HG02642 (cell line): ENCODE data around the gene PMM2.
"Not testable (repeated sequence)": the region's sequence is repeated elsewhere in the genome, so short reads cannot be mapped to it uniquely, and the experiment has no call there.

Experiments used
- ATAC-seq: cut with Tn5 transposase; IDR thresholded peaks from one replicate; pipeline ENCODE4 v1.9.1; 2021; ENCODE audit warnings: mild to moderate bottlenecking; ENCODE audit not compliant: unreplicated experiment, poor library complexity

The PMM2 gene

DNA sequence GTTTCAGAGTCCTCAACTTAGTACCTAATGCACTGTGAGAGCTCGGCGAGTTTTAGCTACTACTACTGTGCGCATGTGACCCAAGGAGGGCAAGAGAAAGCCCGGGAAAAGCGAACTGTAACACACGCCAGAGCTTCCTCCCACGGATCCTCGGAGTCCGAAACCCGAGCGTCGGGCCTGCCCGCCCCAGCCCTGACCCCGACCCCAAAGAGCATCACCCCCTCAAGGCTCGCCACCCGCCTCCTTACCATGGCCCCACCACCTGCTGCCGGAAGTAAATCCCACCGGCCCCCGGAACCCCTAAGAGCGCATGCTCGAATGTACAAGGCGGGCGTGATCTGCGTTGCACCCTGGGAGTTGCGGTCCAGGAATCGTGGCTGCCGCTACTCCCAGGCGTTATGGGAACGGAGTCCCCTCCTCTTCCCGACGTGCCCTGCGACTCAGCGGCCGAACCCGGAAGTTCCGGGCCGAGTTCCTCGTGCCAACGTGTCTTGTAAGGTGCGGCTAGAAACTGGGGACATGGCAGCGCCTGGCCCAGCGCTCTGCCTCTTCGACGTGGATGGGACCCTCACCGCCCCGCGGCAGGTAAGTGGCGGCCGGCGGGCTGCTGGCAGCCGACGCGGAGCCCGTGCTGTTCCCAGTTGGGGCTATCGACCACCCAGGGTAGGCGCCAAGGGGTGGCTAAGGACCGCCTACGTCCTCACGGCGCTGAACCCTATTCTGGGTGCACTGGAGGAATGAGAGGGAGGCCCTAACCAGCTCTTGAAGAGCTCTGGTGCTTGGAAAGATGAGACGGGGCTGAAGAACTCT lies at the start of gene PMM2, which contains the start of gene TMEM186:
Gene PMM2 (plus strand): TSS at position 476 of the 810 bp plus-strand sequence. CDS start 44 bp downstream, at position 520.
Gene TMEM186 (minus strand): TSS at position 276 of the 810 bp plus-strand sequence. CDS start 25 bp downstream, at position 251.
- ATAC-seq = peak; percentile 95

GRCh38 chr16:8748944-8749343 lies 48.7 kb upstream of the PMM2 start:
- ATAC-seq = not testable (repeated sequence)

- no peak for ATAC-seq
Observed at GRCh38 chr16:8751481-8752311, 45.9 kb upstream of the PMM2 start.

- no peak for ATAC-seq
Observed at GRCh38 chr16:8752706-8753105, 44.9 kb upstream of the PMM2 start.

DNA sequence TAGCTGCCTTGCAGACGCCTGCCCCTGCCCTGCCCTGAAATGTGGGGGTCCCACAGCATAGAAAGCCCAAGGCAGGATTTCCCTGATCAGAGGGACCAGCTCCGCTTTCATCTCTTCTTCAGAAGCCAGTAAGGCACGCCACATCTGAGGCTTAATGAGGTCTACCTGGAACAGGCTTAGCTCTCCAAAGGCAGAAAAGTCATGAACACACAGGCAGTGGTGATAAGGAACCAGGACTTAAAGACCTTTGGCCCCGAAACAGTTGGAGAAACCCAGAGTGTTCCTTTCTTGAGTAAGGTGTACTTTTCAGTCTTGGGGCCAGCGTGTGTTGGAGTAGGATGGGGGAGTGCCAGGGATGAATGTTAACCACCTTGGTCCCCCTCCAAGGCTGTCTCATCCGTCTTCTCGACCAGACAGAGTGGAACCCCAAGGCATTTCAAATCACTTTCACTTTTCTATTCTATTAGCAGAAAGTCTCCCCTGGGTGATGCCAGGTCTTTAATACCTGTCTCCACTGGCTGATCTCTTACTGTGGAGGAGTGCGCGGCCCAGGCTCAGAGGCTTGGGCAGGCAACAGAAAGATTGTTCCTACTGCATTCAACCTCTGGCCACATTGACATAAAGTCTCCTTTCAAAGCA lies 44.1 kb upstream of the PMM2 start:
- no peak for ATAC-seq

DNA sequence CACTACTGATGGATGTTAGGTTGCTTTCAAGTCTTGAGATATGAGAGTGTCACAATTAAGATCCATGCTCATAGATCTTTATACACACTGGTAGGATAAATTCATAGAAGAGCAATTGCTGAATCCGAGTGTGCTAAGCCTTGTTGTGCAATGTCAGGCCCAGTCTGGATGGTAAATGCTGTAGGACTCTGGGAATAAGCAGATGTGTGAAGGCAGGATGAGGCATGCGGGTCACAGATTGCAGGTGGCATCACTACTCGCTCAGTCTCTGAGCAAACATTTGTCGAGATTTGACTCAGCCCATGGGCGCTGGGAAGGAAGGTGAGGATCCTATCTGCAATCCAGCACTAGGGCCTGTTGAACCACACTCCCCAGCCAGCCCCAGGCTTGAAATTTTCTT lies 40.9 kb upstream of the PMM2 start:
- no peak for ATAC-seq

DNA sequence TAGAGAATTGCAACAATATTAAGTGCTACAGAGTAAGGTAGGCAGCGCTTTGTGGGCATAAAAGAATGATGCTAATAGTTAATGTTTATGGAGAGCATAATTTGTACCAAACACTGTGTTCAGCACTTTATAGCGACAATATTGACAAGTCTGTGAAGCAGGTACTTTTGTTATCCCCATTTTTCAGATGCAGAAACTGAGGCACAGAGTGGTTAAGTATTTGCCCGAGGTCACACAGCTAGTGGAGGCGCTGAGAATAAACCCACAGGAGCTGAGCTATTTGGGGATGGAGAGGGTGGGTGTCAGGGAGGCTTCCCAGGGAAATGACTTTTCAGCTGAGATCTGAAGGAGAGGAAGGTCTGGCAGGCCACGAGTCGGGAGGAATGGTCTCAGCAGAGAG lies 39.6 kb upstream of the PMM2 start:
- no peak for ATAC-seq

DNA sequence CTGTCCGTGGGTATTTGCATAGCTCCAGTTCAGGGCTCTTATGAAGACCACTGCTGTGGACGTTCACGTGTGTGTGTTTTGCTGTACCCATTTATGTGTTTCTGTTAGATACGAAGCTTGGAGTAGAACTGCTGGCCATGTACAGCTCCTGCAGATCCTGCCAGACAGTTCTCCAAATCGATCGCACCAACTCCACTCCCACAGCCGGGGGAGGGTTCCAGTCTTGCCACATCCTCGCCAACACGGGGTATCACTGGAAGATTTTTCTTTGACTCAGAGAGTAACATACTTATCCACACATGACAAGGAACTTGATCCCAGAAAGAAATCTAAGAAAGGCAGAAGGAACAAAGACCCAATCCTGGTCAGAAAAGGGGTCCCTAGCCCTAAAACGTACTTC lies 37.6 kb upstream of the PMM2 start:
- no peak for ATAC-seq

DNA sequence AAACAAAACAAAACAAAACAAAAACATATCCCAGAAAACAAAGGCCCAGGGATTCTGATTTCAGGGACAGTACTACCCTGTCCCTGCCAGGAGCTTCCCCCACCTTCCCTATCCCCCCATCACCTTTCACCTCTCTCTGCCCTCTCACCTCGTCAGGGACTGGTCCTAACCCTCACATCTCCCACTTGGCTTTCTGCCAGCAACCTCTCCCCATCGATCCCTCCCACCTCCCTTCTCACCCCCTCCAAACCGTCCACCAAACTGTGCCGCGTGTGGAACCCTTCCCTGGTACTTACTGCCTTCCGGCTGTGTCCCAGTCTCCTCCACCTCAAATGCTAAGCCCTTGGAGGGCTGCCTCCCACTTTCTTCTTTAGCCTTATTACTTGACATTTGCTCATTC lies 36.6 kb upstream of the PMM2 start:
- ATAC-seq = no peak

GRCh38 chr16:8762254-8762653 lies 35.4 kb upstream of the PMM2 start:
- no peak for ATAC-seq

GRCh38 chr16:8763083-8763482 lies 34.6 kb upstream of the PMM2 start:
- no peak for ATAC-seq

- no peak for ATAC-seq
Observed at GRCh38 chr16:8763899-8764298, 33.7 kb upstream of the PMM2 start.

- no peak for ATAC-seq
Observed at GRCh38 chr16:8764525-8765250, 33.0 kb upstream of the PMM2 start.

- ATAC-seq = no peak
Observed at GRCh38 chr16:8767176-8767575, 30.5 kb upstream of the PMM2 start.

DNA sequence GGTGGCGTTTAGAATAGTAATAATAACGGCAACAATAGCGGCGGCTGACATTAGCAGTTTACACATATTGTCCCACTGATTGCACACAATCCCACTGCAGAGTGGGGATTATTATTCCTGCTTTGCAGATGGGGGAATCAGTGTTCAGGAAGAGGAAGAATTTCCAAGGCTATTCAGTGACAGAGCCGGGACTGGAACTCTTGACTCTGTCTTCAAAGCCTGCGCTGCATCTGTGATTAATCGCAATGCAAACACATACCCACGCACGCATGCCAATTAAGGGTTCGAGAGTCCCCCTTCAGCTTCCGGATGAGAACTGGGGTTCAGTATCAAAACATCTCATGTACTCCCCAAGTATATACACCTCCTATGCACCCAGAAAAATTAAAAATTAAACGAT lies 29.4 kb upstream of the PMM2 start:
- ATAC-seq = no peak

DNA sequence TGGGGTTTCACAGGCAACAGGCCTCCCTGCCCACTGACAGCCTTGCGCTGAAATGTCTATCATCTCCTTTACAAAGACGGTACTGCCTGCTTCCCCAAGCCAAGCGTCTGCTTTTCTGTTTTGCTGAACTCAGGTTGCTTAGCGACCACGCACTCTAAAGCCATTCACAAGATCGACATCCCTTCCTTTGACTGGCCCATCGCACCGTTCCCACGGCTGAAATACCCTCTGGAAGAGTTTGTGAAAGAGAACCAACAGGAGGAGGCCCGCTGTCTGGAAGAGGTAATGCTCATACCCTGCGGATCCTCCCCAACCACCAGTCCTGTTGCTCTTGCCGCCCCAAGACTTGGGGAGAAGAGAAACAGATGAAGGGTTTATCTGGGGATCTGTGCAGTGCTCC lies 28.9 kb upstream of the PMM2 start:
- ATAC-seq = no peak

DNA sequence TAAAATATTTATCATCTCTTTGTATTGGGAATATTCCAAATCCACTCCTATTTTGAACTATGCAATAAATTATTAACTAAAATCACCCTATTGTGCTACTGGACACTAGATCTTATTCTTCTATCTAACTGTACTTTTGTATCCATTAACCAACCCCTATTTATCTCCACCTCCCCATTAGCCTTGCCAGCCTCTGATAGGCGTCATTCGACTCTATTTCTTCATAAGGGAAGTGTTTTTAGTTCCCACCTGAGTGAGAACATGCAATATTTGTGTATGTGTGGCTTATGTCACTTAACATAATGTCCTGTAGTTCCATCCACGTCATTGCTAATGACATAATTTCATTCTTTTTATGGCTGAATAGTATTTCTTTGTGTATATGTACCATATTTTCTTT lies 24.1 kb upstream of the PMM2 start:
- no peak for ATAC-seq

DNA sequence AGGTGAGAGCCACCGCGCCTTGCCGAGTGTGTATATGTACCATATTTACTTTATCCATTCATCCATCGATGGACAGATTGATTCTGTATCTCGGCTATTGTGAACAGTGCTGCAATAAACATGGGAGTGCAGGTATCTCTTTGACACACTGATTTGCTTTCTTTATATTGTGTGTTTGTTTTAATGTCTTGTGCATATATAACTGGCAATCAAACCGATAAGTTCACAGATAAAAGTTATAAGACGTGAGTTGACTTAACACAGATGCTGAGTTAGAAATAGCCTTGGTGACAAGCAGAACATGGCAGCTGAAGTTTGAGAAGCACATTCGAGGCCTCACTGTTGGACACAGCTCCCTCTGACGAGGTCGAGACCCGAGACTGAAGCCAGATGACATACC lies 23.4 kb upstream of the PMM2 start:
- no peak for ATAC-seq

GRCh38 chr16:8775359-8775758 lies 22.3 kb upstream of the PMM2 start:
- ATAC-seq = no peak

DNA sequence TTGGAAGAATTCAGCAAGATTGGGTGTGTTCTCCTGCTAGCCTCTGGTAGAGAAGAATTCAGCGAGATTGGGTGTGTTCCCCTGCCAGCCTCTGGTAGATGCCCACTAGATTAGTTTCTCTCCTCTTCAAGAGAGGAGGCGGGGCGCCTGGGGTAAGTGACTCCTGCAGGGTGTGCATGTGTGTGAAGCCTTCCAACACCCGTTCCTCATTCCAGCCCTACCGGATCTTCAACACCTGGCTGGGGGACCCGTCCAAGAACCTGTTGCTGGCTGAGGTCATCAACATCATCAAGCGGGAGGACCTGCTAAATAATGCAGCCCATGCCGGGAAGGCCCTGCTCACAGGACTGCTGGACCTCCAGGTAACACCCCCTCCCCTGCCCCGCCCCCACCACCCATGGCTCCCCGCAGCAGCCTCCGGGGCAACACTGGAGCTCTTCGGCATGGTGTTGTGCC lies 21.5 kb upstream of the PMM2 start:
- ATAC-seq = no peak
